Measurements from ENCODE around the gene PYROXD2.

PYROXD2 gene

GRCh38 chr10:98433371-98433770 is 18.4 kb upstream of the PYROXD2 start:
- Histone ChIP-seq H3K36me3 (peaks cover 86% of the 10 kb centered on the region), H3K27me3 (no peaks in the 10 kb centered on the region), H3K4me1 (ENCODE audit: control insufficient read depth in 1 of 2, insufficient read depth in 1 of 2, low read depth in 1 of 2, low read length in 1 of 2) (no peaks in the 10 kb centered on the region), H3K9me3 (no peaks in the 10 kb centered on the region), H3K27ac (no peak overlapping the region), H3K4me3 (ENCODE audit: low read depth in 1 of 2, low read length in 1 of 2) (no peak overlapping the region)
- no peak for TF ChIP-seq CTCF (IDR thresholded peaks at IDR 0.05)

DNA sequence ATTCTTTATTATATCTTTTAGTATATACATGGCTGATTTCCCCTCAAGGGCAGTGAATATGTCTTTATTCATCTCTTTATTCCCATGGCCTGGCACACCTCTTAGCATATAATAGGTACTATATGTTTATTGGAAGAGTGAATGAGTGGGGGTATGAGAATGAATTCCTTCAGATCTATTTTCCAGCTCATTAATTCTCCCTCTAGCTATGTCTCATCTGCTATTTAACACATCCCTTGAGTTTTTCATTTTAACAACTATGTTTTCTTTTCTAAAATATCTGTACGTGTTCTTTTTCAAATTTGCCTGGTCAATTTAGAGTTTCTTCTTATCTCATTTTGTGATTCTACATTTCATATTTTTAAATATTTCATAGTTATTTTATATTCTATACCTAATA is 17.3 kb upstream of the PYROXD2 start:
- no peaks in the 10 kb centered on the region for H3K9me3 ChIP-seq
- H3K4me1 ChIP-seq (ENCODE audit: control insufficient read depth in 1 of 2, insufficient read depth in 1 of 2, low read depth in 1 of 2, low read length in 1 of 2) = no peaks in the 10 kb centered on the region
- no peak for TF ChIP-seq CTCF (IDR thresholded peaks at IDR 0.05)
- no peak overlapping the region for H3K27ac ChIP-seq
- H3K4me3 ChIP-seq (ENCODE audit: low read depth in 1 of 2, low read length in 1 of 2) = no peak overlapping the region
- peaks cover 90% of the 10 kb centered on the region for H3K36me3 ChIP-seq
- H3K27me3 ChIP-seq = no peaks in the 10 kb centered on the region

- Histone ChIP-seq H3K27ac (no peak overlapping the region), H3K4me1 (ENCODE audit: control insufficient read depth in 1 of 2, insufficient read depth in 1 of 2, low read depth in 1 of 2, low read length in 1 of 2) (no peaks in the 10 kb centered on the region), H3K36me3 (peaks cover 94% of the 10 kb centered on the region), H3K27me3 (no peaks in the 10 kb centered on the region), H3K9me3 (no peaks in the 10 kb centered on the region), H3K4me3 (ENCODE audit: low read depth in 1 of 2, low read length in 1 of 2) (no peak overlapping the region)
- no peak for TF ChIP-seq CTCF (IDR thresholded peaks at IDR 0.05)
Measured at GRCh38 chr10:98431016-98431415, 16.0 kb upstream of the PYROXD2 start.

DNA sequence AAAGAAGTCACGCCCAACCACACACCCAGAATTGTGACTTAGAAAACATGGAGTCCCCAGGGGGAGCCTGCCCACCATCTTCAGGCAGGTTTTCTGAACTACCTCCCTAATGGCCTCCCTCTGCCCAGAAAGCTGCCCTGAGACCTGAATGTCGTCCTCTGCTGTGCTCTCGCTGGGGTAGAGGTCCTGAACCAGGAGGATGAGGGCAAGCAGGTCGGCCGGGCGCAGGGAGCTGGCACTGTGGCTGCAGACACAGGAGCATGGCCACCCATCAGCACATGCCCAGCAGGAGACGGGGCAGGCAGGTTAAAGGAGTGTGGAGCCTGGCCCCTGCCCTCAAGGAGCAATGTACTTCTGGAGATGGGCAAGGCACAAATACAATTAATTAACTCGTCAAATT is 15.4 kb upstream of the PYROXD2 start:
- Histone ChIP-seq H3K36me3 (peaks cover 94% of the 10 kb centered on the region), H3K27me3 (no peaks in the 10 kb centered on the region), H3K27ac (no peak overlapping the region), H3K4me3 (ENCODE audit: low read depth in 1 of 2, low read length in 1 of 2) (no peak overlapping the region), H3K9me3 (no peaks in the 10 kb centered on the region), H3K4me1 (ENCODE audit: control insufficient read depth in 1 of 2, insufficient read depth in 1 of 2, low read depth in 1 of 2, low read length in 1 of 2) (no peaks in the 10 kb centered on the region)
- TF ChIP-seq CTCF (IDR thresholded peaks at IDR 0.05) = no peak

- Histone ChIP-seq H3K4me1 (ENCODE audit: control insufficient read depth in 1 of 2, insufficient read depth in 1 of 2, low read depth in 1 of 2, low read length in 1 of 2) (no peaks in the 10 kb centered on the region), H3K27ac (no peak overlapping the region), H3K36me3 (peaks cover 94% of the 10 kb centered on the region), H3K27me3 (no peaks in the 10 kb centered on the region), H3K4me3 (ENCODE audit: low read depth in 1 of 2, low read length in 1 of 2) (no peak overlapping the region), H3K9me3 (no peaks in the 10 kb centered on the region)
- TF ChIP-seq CTCF (IDR thresholded peaks at IDR 0.05) = no peak
Measured at GRCh38 chr10:98429320-98430072, 14.5 kb upstream of the PYROXD2 start.

Measured in neutrophil (primary cell).